GM19238 (cell line): Measurements from ENCODE around the gene CFP.

ENCODE experiments used
- DNase-seq: peaks from one replicate; pipeline ENCODE4 v3.0.0; 2011; ENCODE audit warnings: low spot score; ENCODE audit not compliant: insufficient read length

Gene CFP

GRCh38 chrX:47576021-47576898, 53.5 kb downstream of the CFP start:
- DNase-seq: no peak

- DNase-seq: no peak
Observed at GRCh38 chrX:47574547-47575301, 55.0 kb downstream of the CFP start.

- DNase-seq: no peak
Observed at GRCh38 chrX:47574076-47574546, 55.6 kb downstream of the CFP start.

GRCh38 chrX:47573341-47574075, 56.2 kb downstream of the CFP start:
- DNase-seq: no peak
